Keratinocyte (primary cell): ENCODE measurements around the gene KCNK7.

Experiments used
- EZH2 ChIP-seq: IDR thresholded peaks from one replicate; pipeline ENCODE4 v1.6.1; 2012; ENCODE audit warnings: inconsistent platforms, mild to moderate bottlenecking, low read length, moderate library complexity
- TF ChIP-seq, protein P1 (sequence below), 3 experiments: IDR thresholded peaks in 1 of 3; conservative IDR thresholded peaks in 1 of 3; optimal IDR thresholded peaks in 1 of 3; 2 replicates in 2 of 3; 3 replicates in 1 of 3; pipeline versions ENCODE3 to v1.5.1; 2011; ENCODE audit warnings: low read length in 3 of 3, mild to moderate bottlenecking in 3 of 3, moderate library complexity in 2 of 3, control low read depth in 1 of 3, inconsistent platforms in 1 of 3; ENCODE audit not compliant: insufficient read depth in 2 of 3; ENCODE audit errors: extremely low read depth in 1 of 3

- TF ChIP-seq EZH2: no peak
- TF ChIP-seq, protein P1, sequence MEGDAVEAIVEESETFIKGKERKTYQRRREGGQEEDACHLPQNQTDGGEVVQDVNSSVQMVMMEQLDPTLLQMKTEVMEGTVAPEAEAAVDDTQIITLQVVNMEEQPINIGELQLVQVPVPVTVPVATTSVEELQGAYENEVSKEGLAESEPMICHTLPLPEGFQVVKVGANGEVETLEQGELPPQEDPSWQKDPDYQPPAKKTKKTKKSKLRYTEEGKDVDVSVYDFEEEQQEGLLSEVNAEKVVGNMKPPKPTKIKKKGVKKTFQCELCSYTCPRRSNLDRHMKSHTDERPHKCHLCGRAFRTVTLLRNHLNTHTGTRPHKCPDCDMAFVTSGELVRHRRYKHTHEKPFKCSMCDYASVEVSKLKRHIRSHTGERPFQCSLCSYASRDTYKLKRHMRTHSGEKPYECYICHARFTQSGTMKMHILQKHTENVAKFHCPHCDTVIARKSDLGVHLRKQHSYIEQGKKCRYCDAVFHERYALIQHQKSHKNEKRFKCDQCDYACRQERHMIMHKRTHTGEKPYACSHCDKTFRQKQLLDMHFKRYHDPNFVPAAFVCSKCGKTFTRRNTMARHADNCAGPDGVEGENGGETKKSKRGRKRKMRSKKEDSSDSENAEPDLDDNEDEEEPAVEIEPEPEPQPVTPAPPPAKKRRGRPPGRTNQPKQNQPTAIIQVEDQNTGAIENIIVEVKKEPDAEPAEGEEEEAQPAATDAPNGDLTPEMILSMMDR (optimal IDR thresholded peaks at IDR 0.05 in 1 of 3, IDR thresholded peaks at IDR 0.05 in 1 of 3, conservative IDR thresholded peaks at IDR 0.05 in 1 of 3; ENCODE audit: extremely low read depth in 1 of 3, insufficient read depth in 2 of 3, low read length in 3 of 3): no peak
Measured at GRCh38 chr11:65562020-65562419, 33.6 kb downstream of the KCNK7 start.
